Hepatocyte (in vitro differentiated cells): ENCODE measurements around the gene BBS9. TPM values are rescaled to one million over a fixed set of nuclear protein-coding genes. Genes with fewer than 3 reads are reported as not detected.

Experiments used
- DNase-seq: peaks from one replicate; pipeline ENCODE4 v3.0.0-alpha.2; 2016; ENCODE audit warnings: low spot score
- H2AFZ ChIP-seq: fragments of 200-600 bp; sonication (generic); 2 replicates; pipeline ENCODE4 v1.6.0; 2016; ENCODE audit warnings: antibody characterized with exemption, mild to moderate bottlenecking
- H3K27ac ChIP-seq: fragments of 200-600 bp; sonication (generic); 2 replicates; pipeline ENCODE4 v1.5.1; 2016; ENCODE audit warnings: mild to moderate bottlenecking
- H3K27me3 ChIP-seq: fragments of 200-600 bp; sonication (generic); 2 replicates; pipeline ENCODE4 v1.6.1; 2016
- H3K36me3 ChIP-seq: fragments of 200-600 bp; sonication (generic); replicated peaks from 2 replicates; pipeline ENCODE4 v1.5.1; 2016; ENCODE audit warnings: low read depth; ENCODE audit not compliant: insufficient read depth
- H3K4me1 ChIP-seq: fragments of 200-600 bp; sonication (generic); 2 replicates; pipeline ENCODE4 v1.5.1; 2016; ENCODE audit warnings: mild to moderate bottlenecking, moderate library complexity; ENCODE audit not compliant: insufficient read depth
- H3K4me2 ChIP-seq: fragments of 200-600 bp; sonication (generic); 2 replicates; pipeline ENCODE4 v1.6.0; 2016
- H3K4me3 ChIP-seq: fragments of 200-600 bp; sonication (generic); 2 replicates; pipeline ENCODE4 v1.5.1; 2016; ENCODE audit warnings: mild to moderate bottlenecking
- H3K79me2 ChIP-seq: fragments of 200-600 bp; sonication (generic); 2 replicates; pipeline ENCODE4 v1.6.0; 2017; ENCODE audit warnings: mild to moderate bottlenecking
- H3K9me2 ChIP-seq: fragments of 200-600 bp; sonication (generic); replicated peaks from 2 replicates; pipeline ENCODE4 v1.6.0; 2017; ENCODE audit warnings: mild to moderate bottlenecking; ENCODE audit not compliant: insufficient read depth
- H3K9me3 ChIP-seq: fragments of 200-600 bp; sonication (generic); 2 replicates; pipeline ENCODE4 v1.5.1; 2016; ENCODE audit warnings: low read depth, mild to moderate bottlenecking
- H4K20me1 ChIP-seq: fragments of 200-600 bp; sonication (generic); 2 replicates; pipeline ENCODE4 v1.6.0; 2016; ENCODE audit warnings: mild to moderate bottlenecking; ENCODE audit not compliant: insufficient read depth, poor library complexity, severe bottlenecking
- CTCF ChIP-seq: fragments of 200-600 bp; sonication (generic); IDR thresholded peaks from 2 replicates; pipeline ENCODE4 v1.5.1; 2016; ENCODE audit warnings: antibody characterized with exemption, mild to moderate bottlenecking; ENCODE audit not compliant: poor library complexity
- EZH2 ChIP-seq: fragments of 200-600 bp; sonication (generic); IDR thresholded peaks from 2 replicates; pipeline ENCODE4 v1.6.1; 2016; ENCODE audit warnings: antibody characterized with exemption, mild to moderate bottlenecking, borderline replicate concordance
- EZH2phosphoT487 ChIP-seq: fragments of 200-600 bp; sonication (generic); IDR thresholded peaks from one replicate; pipeline ENCODE4 v1.6.1; 2018; ENCODE audit warnings: antibody characterized with exemption, mild to moderate bottlenecking, low read depth, moderate library complexity; ENCODE audit not compliant: unreplicated experiment, severe bottlenecking
- WGBS: methylation state at CpG from one replicate; pipeline ENCODE4 v1.1.6; 2016; ENCODE audit warnings: low lambda C conversion rate; ENCODE audit errors: missing lambda C conversion rate; 5-methylcytosine and 5-hydroxymethylcytosine counted together
- polyA plus RNA-seq: library from polyadenylated mRNA; unstranded; fragments of >200 nt; fragmentation: Nextera tagmentation; extraction: Ambion mirVana; gene quantifications from 2 replicates; pipeline ENCODE4 v1.2.1, GENCODE V29; 2016
- total RNA-seq: library from RNA; depleted of rRNA; stranded (reverse); fragments of >200 nt; gene quantifications from 2 replicates; pipeline ENCODE4 v1.2.3, GENCODE V29; 2014

Gene BBS9
- total and polyA plus RNA-seq, 2 experiments from 2014 or later: 10.1 to 12.3 TPM

- no peaks in the 10 kb centered on the region for H4K20me1 ChIP-seq
- DNase-seq: no peak
- no peaks in the 10 kb centered on the region for H3K9me3 ChIP-seq
- H3K4me1 ChIP-seq: peaks cover 9% of the 10 kb centered on the region
- no peak overlapping the region for H3K4me2 ChIP-seq
- no peaks in the 10 kb centered on the region for H3K79me2 ChIP-seq
- no peaks in the 10 kb centered on the region for H3K27me3 ChIP-seq
- H2AFZ ChIP-seq: no peak overlapping the region
- H3K27ac ChIP-seq: no peak overlapping the region
- no peak overlapping the region for H3K4me3 ChIP-seq
- H3K36me3 ChIP-seq: no peaks in the 10 kb centered on the region
- no peak for TF ChIP-seq EZH2phosphoT487
- no peak for TF ChIP-seq CTCF
- TF ChIP-seq EZH2: no peak
- H3K9me2 ChIP-seq: no peaks in the 10 kb centered on the region
These were observed 365.1 kb downstream of the BBS9 start for GRCh38 chr7:33494474-33494873.

GRCh38 chr7:33495207-33495606, 365.8 kb downstream of the BBS9 start:
- 64% methylated on average over 5 of the region's 5 CpGs for WGBS
- no peak overlapping the region for H3K4me2 ChIP-seq
- no peak for DNase-seq

DNA sequence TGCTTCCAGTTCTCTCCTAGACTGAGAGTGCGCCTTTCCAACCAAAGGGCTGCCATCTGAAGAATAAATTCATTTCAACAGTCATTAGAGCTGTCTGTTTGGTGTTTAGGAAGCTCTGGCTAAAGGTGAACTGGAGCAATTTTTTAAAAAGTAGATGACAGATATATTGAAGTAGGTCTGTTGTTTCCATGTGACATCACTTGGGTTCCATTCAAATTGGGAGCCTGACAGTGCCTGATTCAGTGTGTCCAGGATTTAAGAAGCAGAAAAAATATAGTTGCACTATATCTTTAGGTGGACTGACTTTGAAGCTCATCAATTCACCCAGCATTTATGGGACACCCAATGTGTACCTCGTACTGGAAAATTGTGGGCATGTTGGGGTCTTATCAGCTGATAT, 367.7 kb downstream of the BBS9 start:
- H3K27me3 ChIP-seq: no peaks in the 10 kb centered on the region
- no peak overlapping the region for H3K27ac ChIP-seq
- no peaks in the 10 kb centered on the region for H4K20me1 ChIP-seq
- no peak overlapping the region for H3K4me3 ChIP-seq
- H3K9me2 ChIP-seq: no peaks in the 10 kb centered on the region
- no peak for DNase-seq
- H2AFZ ChIP-seq: no peak overlapping the region
- no peak overlapping the region for H3K4me2 ChIP-seq
- 98% methylated on average over 2 of the region's 2 CpGs for WGBS
- TF ChIP-seq CTCF: no peak
- H3K79me2 ChIP-seq: no peaks in the 10 kb centered on the region
- H3K4me1 ChIP-seq: peaks cover 9% of the 10 kb centered on the region
- no peaks in the 10 kb centered on the region for H3K36me3 ChIP-seq
- H3K9me3 ChIP-seq: no peaks in the 10 kb centered on the region

More at GRCh38 chr7:33495207-33495606, 365.8 kb downstream of the BBS9 start:
- Histone ChIP-seq H3K9me2 (no peaks in the 10 kb centered on the region), H3K79me2 (no peaks in the 10 kb centered on the region), H3K9me3 (no peaks in the 10 kb centered on the region), H3K27ac (no peak overlapping the region), H3K4me3 (no peak overlapping the region), H3K36me3 (no peaks in the 10 kb centered on the region), H3K4me1 (peaks cover 9% of the 10 kb centered on the region), H4K20me1 (no peaks in the 10 kb centered on the region), H2AFZ (no peak overlapping the region), H3K27me3 (no peaks in the 10 kb centered on the region)
- no peak for TF ChIP-seq EZH2phosphoT487
- no peak for TF ChIP-seq CTCF
- no peak for TF ChIP-seq EZH2
